ENCODE data around the gene LPIN1.

- TF ChIP-seq CTCF (IDR thresholded peaks at IDR 0.05 in 8 of 11, conservative IDR thresholded peaks at IDR 0.05 in 3 of 11) = no peak
- no peak for TF ChIP-seq POLR2AphosphoS5 (IDR thresholded peaks at IDR 0.05)
These were observed 129.0 kb downstream of the LPIN1 start for GRCh38 chr2:11875481-11875880.
